GM18861 (cell line): Measurements from ENCODE around the gene SLC35B1.
"Not testable (repeated sequence)": the region's sequence is repeated elsewhere in the genome, so short reads cannot be mapped to it uniquely, and the experiment has no call there.

ENCODE experiments used
- ATAC-seq: cut with Tn5 transposase; IDR thresholded peaks from one replicate; pipeline ENCODE4 v1.9.1; 2021; ENCODE audit not compliant: unreplicated experiment

Gene SLC35B1

GRCh38 chr17:49734515-49735490, 27.0 kb upstream of the SLC35B1 start:
- no peak for ATAC-seq

- no peak for ATAC-seq
Measured at GRCh38 chr17:49731435-49731831, 23.7 kb upstream of the SLC35B1 start.

- no peak for ATAC-seq
Measured at GRCh38 chr17:49730785-49731434, 23.1 kb upstream of the SLC35B1 start.

GRCh38 chr17:49730078-49730784, 22.5 kb upstream of the SLC35B1 start:
- no peak for ATAC-seq

- ATAC-seq: no peak
Measured at GRCh38 chr17:49729069-49729468, 21.3 kb upstream of the SLC35B1 start.

- ATAC-seq: no peak
Measured at GRCh38 chr17:49728425-49728824, 20.7 kb upstream of the SLC35B1 start.

GRCh38 chr17:49727380-49727779, 19.6 kb upstream of the SLC35B1 start:
- ATAC-seq: no peak

- no peak for ATAC-seq
Measured at GRCh38 chr17:49725452-49726130, 17.8 kb upstream of the SLC35B1 start.

GRCh38 chr17:49724552-49724951, 16.8 kb upstream of the SLC35B1 start:
- not testable (repeated sequence) for ATAC-seq

- ATAC-seq: no peak
Measured at GRCh38 chr17:49723423-49723822, 15.7 kb upstream of the SLC35B1 start.

- ATAC-seq: no peak
Measured at GRCh38 chr17:49722066-49722465, 14.3 kb upstream of the SLC35B1 start.

- ATAC-seq: no peak
Measured at GRCh38 chr17:49717371-49717861, 9.7 kb upstream of the SLC35B1 start.

GRCh38 chr17:49716668-49717364, 9.1 kb upstream of the SLC35B1 start:
- no peak for ATAC-seq

GRCh38 chr17:49715717-49716279, 8.0 kb upstream of the SLC35B1 start:
- no peak for ATAC-seq

GRCh38 chr17:49715216-49715615, 7.5 kb upstream of the SLC35B1 start:
- no peak for ATAC-seq

- no peak for ATAC-seq
Measured at GRCh38 chr17:49708515-49709183, 885 bp upstream of the SLC35B1 start.

GRCh38 chr17:49707246-49707607, 537 bp downstream of the SLC35B1 start:
- ATAC-seq: no peak

- no peak for ATAC-seq
Measured at GRCh38 chr17:49705254-49705653, 2.5 kb downstream of the SLC35B1 start.

- no peak for ATAC-seq
Measured at GRCh38 chr17:49703557-49704277, 4.0 kb downstream of the SLC35B1 start.
